Measurements from ENCODE around the gene BSND.

BSND gene

DNA sequence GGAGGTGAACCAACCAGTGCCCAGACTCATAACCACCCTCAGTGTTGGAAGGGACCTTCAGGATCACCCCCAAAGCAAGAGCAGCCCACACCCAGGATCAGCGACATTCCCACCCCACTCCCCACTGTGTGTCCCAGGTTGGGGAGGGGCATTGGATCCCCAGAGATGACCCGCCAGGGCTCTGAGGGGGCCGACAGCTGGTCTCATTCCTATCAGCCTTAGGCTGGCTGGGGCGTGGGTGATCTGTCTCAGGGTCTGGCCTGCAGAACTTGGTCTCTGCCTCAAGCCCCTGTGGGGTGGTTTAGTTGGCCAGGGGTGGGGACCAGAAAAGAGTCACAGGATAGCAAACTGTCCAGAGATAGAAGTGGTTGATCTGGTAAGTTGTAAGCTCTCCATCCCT, 7.8 kb upstream of the BSND start:
- no peak for DNase-seq (ENCODE audit: low read depth in 1 of 2, low spot score in 1 of 2)

- no peak for DNase-seq (ENCODE audit: low read depth in 1 of 2, low spot score in 1 of 2)
Observed at GRCh38 chr1:54991939-54992338, 6.8 kb upstream of the BSND start.

- no peak for DNase-seq (ENCODE audit: low read depth in 1 of 2, low spot score in 1 of 2)
Observed at GRCh38 chr1:54993140-54993539, 5.6 kb upstream of the BSND start.

GRCh38 chr1:54994355-54994990, 4.3 kb upstream of the BSND start:
- no peak for DNase-seq (ENCODE audit: low read depth in 1 of 2, low spot score in 1 of 2)

GRCh38 chr1:54995013-54995760, 3.5 kb upstream of the BSND start:
- DNase-seq (ENCODE audit: low read depth in 1 of 2, low spot score in 1 of 2): no peak

- DNase-seq (ENCODE audit: low read depth in 1 of 2, low spot score in 1 of 2): peak in 1 of 2 donors; percentile 15
Observed at GRCh38 chr1:54995835-54996234, 2.9 kb upstream of the BSND start.

GRCh38 chr1:54996359-54996868, 2.3 kb upstream of the BSND start:
- peak; percentile 66 to 73 for DNase-seq (ENCODE audit: low read depth in 1 of 2, low spot score in 1 of 2)

DNA sequence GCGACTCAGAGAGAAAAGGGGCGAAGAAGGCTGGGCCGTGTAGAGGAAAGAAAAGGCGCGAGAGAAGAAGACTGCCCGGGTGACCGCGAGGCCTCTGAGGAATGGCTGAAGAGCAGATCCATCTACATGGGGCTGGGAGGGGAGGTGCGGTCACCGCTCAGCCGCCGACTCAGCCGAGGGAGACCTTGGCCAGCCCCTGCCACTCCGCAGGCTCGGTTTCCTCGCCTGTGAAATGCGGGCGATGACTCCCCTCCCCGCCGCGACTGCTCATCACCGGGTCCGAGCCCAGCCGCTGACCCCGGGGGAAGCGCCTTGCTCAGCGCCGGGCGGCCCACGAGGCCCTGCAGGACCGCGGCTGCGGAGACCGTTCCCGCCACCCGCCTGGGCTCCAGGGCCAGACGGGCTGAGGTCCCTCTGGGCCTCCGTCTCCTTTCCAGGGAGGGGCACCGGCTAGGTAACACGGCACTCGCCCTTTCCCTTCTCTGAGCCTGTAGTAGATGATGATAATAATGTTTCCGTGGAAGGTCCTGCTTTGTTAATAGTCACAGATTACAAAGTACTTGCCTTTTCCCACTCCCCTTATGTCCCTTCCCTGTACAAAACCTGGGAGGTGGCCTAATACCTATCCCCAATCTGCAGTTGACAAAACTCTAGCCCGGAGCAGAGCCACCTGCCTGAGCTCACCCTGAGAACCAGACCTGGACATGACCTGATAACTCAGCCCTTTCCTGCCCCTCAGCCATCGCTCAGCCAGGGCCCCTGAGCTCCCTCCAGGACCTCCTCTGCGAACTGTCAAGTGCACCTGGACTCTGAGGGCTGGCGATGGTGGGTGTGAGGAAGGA, 1.6 kb upstream of the BSND start:
- no peak for DNase-seq (ENCODE audit: low read depth in 1 of 2, low spot score in 1 of 2)

- DNase-seq (ENCODE audit: low read depth in 1 of 2, low spot score in 1 of 2): no peak
Observed at GRCh38 chr1:54997711-54997986, 1.1 kb upstream of the BSND start.

GRCh38 chr1:54998100-54998499, 633 bp upstream of the BSND start:
- no peak for DNase-seq (ENCODE audit: low read depth in 1 of 2, low spot score in 1 of 2)

DNA sequence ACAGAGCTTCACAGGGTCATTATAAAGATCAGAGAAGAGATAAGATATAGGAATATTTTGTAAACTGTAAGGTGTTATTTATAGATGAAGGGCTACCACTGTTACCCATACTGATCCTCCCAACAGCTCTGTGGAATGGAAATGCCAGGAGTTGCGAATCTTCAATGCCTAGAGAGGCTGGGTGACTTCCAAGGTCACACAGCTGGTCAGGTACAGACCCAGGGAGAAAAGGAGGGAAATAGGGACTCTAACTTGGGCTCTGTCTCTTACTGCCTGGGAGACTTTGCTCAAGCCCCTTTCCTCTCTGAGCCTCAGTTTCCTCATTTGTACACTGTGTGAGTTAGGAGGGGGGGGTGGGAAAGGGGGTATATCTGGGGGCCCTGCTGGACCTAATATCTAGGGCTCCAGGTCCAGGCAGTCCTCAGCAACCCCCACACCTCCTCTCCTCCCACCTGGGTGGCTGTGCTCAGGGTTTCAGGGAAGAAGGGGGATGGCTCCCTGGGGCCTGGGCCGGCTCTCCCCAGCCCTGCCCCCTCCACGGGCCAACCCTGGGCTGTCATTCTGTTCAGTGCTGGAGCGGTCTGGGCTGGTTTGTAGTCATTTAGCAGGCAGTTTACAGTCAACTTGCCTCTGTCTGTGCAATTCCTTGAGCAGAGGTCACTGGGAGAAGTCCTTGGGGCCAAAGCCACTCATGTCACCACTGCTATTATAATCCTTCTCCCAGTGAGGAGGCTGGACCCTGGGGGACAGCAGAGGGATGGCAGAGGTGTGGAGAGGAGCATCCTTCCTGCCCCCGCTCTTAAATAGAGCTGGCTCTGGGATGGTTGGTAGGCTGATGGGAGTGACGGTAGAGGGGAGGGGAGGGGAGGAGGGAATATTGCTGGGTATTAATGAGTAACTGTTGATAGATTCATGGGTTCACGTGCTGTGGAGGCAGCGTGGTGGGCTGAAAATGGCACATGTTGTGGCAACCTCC, 1.7 kb downstream of the BSND start:
- DNase-seq (ENCODE audit: low read depth in 1 of 2, low spot score in 1 of 2): no peak

- DNase-seq (ENCODE audit: low read depth in 1 of 2, low spot score in 1 of 2): no peak
Observed at GRCh38 chr1:55001311-55001710, 2.6 kb downstream of the BSND start.

GRCh38 chr1:55002686-55003085, 4.0 kb downstream of the BSND start:
- no peak for DNase-seq (ENCODE audit: low read depth in 1 of 2, low spot score in 1 of 2)

GRCh38 chr1:55005351-55006140, 6.8 kb downstream of the BSND start:
- no peak for DNase-seq (ENCODE audit: low read depth in 1 of 2, low spot score in 1 of 2)

- no peak for DNase-seq (ENCODE audit: low read depth in 1 of 2, low spot score in 1 of 2)
Observed at GRCh38 chr1:55006931-55007330, 8.2 kb downstream of the BSND start.

GRCh38 chr1:55007625-55008024, 8.9 kb downstream of the BSND start:
- DNase-seq (ENCODE audit: low read depth in 1 of 2, low spot score in 1 of 2): no peak

DNA sequence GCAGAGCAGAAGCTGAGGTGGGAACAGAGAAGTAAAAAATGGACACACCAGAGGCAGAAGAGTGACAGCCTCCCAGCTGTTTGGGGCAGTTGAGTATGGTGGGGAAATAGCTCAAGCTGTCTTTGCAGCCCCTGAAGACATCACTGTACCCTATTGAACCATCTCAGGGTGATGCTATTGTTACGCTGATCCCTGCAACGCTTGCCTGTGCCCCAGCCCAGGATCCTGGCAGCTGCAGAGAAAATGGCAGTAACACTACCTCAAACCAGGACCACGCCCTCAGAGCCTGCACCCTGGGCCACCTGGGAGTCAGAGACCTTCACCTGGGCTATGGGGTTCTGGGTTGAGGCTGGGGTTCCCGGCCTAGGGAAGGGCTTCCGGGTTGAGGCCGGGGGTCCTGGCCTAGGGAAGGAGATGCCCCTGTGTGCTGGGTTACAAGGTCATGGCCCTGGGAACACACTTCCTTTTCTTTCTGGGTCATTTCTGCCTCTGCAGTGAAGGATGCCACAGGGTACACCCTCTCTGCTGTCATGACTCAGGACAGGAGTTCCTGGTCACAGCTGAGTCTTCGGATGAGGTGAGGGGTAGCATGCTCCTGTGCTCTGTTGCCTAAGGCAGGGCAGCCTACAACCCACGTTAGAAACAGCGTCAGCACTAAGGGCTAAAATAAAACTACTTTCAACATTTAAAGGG, 11.6 kb downstream of the BSND start:
- no peak for DNase-seq (ENCODE audit: low read depth in 1 of 2, low spot score in 1 of 2)

DNA sequence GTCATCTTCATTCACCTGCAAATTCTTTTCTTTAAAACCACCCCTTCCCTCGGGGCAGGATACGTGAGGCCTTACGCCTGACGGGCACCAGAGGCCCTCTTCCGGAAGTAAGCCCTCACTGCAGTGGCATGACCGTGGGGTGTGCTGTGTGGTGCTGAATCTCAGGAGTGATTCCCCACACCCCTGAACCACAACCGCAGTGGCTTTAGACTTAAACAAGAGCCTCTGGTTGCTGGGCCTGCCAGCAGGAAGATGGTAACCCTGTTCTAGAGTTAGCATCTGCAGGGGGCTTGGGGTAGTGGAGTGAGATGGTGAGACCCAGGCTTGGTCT, 12.1 kb downstream of the BSND start:
- DNase-seq (ENCODE audit: low read depth in 1 of 2, low spot score in 1 of 2): no peak

DNA sequence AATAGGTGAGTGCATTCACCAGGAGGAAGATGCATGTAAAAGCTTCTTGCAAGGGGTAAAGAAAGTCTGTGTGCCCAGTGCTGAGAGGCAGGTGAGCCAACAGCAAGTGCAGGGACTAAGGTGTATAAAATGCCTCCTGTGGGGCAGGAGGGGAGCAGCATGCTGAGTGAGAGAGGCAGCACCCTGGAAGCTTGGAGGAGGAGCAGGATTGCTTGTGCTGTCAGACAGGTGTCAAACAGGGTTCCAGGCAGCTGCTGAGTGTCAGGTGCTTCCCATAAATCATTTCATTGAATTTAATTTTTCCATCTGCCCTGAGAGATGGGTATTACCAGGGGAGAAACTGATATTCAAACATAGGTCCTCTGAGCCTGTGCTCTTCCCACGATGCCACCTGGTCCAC, 13.9 kb downstream of the BSND start:
- DNase-seq (ENCODE audit: low read depth in 1 of 2, low spot score in 1 of 2): no peak

- DNase-seq (ENCODE audit: low read depth in 1 of 2, low spot score in 1 of 2): no peak
Observed at GRCh38 chr1:55015123-55015522, 16.4 kb downstream of the BSND start.

All from activated T-helper 1 cell treated with anti-CD3 and anti-CD28 coated beads, Interleukin-2, amount 50 U/mL, for 16 hours (primary cell).